Endothelial cell of umbilical vein (primary cell): ENCODE results near the gene PLCG2.

Experiments
- CTCF ChIP-seq, 2 donors: IDR thresholded peaks; 1 replicate in 1 of 2; 2 replicates in 1 of 2; pipeline ENCODE4 v1.5.1; 2011; ENCODE audit warnings: low read length in 2 of 2, mild to moderate bottlenecking in 2 of 2, moderate library complexity in 2 of 2, control low read depth in 1 of 2, inconsistent platforms in 1 of 2, low read depth in 1 of 2; ENCODE audit not compliant: insufficient read depth in 1 of 2; ENCODE audit errors: extremely low read depth in 1 of 2
- EZH2 ChIP-seq: IDR thresholded peaks from 2 replicates; pipeline ENCODE4 v1.6.1; 2012; ENCODE audit warnings: borderline replicate concordance, low read depth, mild to moderate bottlenecking, moderate library complexity, low read length, inconsistent platforms; ENCODE audit not compliant: severe bottlenecking
- FOS ChIP-seq: IDR thresholded peaks from 2 replicates; pipeline ENCODE4 v1.6.1; 2011; ENCODE audit warnings: mild to moderate bottlenecking, low read length, moderate library complexity, borderline replicate concordance; ENCODE audit not compliant: insufficient read depth
- JUN ChIP-seq: IDR thresholded peaks from 2 replicates; pipeline ENCODE4 v1.6.1; 2011; ENCODE audit warnings: borderline replicate concordance, low read depth; ENCODE audit not compliant: insufficient read length, insufficient read depth
- MAX ChIP-seq: IDR thresholded peaks from 2 replicates; pipeline ENCODE4 v1.6.1; 2011; ENCODE audit not compliant: insufficient read depth, insufficient read length
- MYC ChIP-seq: IDR thresholded peaks from one replicate; pipeline ENCODE4 v1.6.1; 2011; ENCODE audit warnings: mild to moderate bottlenecking, low read depth, low read length
- POLR2A ChIP-seq: IDR thresholded peaks from 2 replicates; pipeline ENCODE4 v1.6.1; 2012; ENCODE audit warnings: low read depth, mild to moderate bottlenecking, control low read depth, low read length
- POLR2AphosphoS5 ChIP-seq: IDR thresholded peaks from 2 replicates; pipeline ENCODE4 v1.6.1; 2012; ENCODE audit warnings: low read depth, mild to moderate bottlenecking, control low read depth, low read length, moderate library complexity; ENCODE audit not compliant: insufficient read depth

GRCh38 chr16:81929841-81930240 is 150.8 kb downstream of the PLCG2 start:
- TF ChIP-seq CTCF (IDR thresholded peaks at IDR 0.05; ENCODE audit: extremely low read depth in 1 of 2, insufficient read depth in 1 of 2, low read depth in 1 of 2, low read length in 2 of 2) (no peak), POLR2AphosphoS5 (no peak), EZH2 (no peak), MAX (no peak), MYC (no peak), POLR2A (no peak), FOS (no peak), JUN (no peak)
